ENCODE data around the gene ZNF618.

The ZNF618 gene

DNA sequence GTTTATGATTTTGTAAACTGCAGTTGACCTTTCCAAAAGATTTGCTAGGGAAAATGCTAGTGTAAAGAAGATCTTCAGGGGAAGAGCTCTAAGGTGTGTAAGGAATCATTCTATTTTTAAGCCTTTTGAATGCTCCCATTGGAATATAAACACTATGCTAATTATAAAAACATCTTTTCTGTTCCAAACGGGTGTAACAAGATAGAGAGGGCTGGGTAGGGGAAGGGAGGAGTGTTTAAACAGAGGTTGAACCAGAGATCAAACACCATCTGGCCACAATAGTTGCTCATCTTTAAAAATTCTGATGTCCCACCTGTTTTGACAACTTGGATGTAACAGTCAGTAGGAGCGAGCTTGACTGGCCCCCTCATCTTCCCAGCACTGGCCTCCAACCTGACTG, 38.4 kb downstream of the ZNF618 start:
- no peak overlapping the region for H3K4me3 ChIP-seq (ENCODE audit: low read length)
- no peaks in the 10 kb centered on the region for H3K9me2 ChIP-seq (replicated peaks; ENCODE audit: control insufficient read depth, low read length)
- H4K20me1 ChIP-seq (ENCODE audit: control insufficient read depth, insufficient read depth, low read depth, low read length): no peaks in the 10 kb centered on the region
- no peaks in the 10 kb centered on the region for H3K36me3 ChIP-seq (ENCODE audit: control insufficient read depth, low read length)
- H3K4me1 ChIP-seq (ENCODE audit: control insufficient read depth, low read length): no peaks in the 10 kb centered on the region
- TF ChIP-seq EZH2phosphoT487 (IDR thresholded peaks at IDR 0.05; ENCODE audit: borderline replicate concordance, low read length): no peak
- TF ChIP-seq, protein P1, sequence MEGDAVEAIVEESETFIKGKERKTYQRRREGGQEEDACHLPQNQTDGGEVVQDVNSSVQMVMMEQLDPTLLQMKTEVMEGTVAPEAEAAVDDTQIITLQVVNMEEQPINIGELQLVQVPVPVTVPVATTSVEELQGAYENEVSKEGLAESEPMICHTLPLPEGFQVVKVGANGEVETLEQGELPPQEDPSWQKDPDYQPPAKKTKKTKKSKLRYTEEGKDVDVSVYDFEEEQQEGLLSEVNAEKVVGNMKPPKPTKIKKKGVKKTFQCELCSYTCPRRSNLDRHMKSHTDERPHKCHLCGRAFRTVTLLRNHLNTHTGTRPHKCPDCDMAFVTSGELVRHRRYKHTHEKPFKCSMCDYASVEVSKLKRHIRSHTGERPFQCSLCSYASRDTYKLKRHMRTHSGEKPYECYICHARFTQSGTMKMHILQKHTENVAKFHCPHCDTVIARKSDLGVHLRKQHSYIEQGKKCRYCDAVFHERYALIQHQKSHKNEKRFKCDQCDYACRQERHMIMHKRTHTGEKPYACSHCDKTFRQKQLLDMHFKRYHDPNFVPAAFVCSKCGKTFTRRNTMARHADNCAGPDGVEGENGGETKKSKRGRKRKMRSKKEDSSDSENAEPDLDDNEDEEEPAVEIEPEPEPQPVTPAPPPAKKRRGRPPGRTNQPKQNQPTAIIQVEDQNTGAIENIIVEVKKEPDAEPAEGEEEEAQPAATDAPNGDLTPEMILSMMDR (IDR thresholded peaks at IDR 0.05; ENCODE audit: low read depth, low read length, poor library complexity, severe bottlenecking): no peak
- no peaks in the 10 kb centered on the region; the same call in 1 of the 2 replicates for H3K27me3 ChIP-seq (ENCODE audit: control insufficient read depth, low read length)
- H3K27ac ChIP-seq (ENCODE audit: low read depth, low read length): no peak overlapping the region
- no peaks in the 10 kb centered on the region for H3K79me2 ChIP-seq (ENCODE audit: control insufficient read depth, low read length)
- H3F3A ChIP-seq (ENCODE audit: control insufficient read depth, insufficient read depth): no peaks in the 10 kb centered on the region
- no peaks in the 10 kb centered on the region for H3K9me3 ChIP-seq (ENCODE audit: control insufficient read depth, insufficient read depth, low read length)
- H3K4me2 ChIP-seq (ENCODE audit: low read length): no peak overlapping the region

DNA sequence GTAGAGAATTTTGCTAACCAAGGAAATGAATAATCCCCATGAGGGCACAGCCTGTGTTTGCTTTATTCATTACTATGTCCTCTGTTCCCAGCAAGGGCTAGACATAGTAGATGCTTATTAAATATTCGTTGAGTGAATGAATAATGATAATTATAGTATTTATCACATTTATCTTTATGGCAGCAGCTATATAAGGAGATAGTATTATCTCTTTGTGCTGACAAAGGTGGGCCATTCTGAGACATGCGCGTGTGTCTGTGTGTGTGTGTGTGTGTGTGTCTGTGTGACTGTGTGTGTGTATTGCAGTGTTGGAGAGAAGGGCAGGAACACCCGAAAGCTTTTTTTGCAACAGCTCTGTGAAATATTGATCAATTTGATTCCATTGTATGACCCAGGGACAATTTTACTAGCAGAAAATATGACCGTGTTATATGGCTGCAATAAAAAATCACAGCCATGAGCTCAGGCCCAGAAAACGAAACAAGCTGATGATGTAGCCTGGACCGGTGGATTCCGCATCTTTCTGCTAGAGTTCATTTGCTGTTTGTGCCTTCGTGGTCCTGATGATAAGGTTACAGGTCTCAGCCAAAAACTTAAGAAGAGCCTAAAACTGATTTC, 39.8 kb downstream of the ZNF618 start:
- Histone ChIP-seq H3K9me2 (replicated peaks; ENCODE audit: control insufficient read depth, low read length) (no peaks in the 10 kb centered on the region), H3K27me3 (ENCODE audit: control insufficient read depth, low read length) (no peaks in the 10 kb centered on the region; the same call in 1 of the 2 replicates), H3K9me3 (ENCODE audit: control insufficient read depth, insufficient read depth, low read length) (no peaks in the 10 kb centered on the region), H3K4me2 (ENCODE audit: low read length) (no peak overlapping the region), H3K36me3 (ENCODE audit: control insufficient read depth, low read length) (no peaks in the 10 kb centered on the region), H3K27ac (ENCODE audit: low read depth, low read length) (no peak overlapping the region), H3K4me3 (ENCODE audit: low read length) (no peak overlapping the region), H3K4me1 (ENCODE audit: control insufficient read depth, low read length) (no peaks in the 10 kb centered on the region), H3F3A (ENCODE audit: control insufficient read depth, insufficient read depth) (no peaks in the 10 kb centered on the region), H4K20me1 (ENCODE audit: control insufficient read depth, insufficient read depth, low read depth, low read length) (no peaks in the 10 kb centered on the region), H3K79me2 (ENCODE audit: control insufficient read depth, low read length) (no peaks in the 10 kb centered on the region)
- TF ChIP-seq EZH2phosphoT487 (IDR thresholded peaks at IDR 0.05; ENCODE audit: borderline replicate concordance, low read length): no peak
- TF ChIP-seq, protein P1 (IDR thresholded peaks at IDR 0.05; ENCODE audit: low read depth, low read length, poor library complexity, severe bottlenecking): no peak

- Histone ChIP-seq H3K9me2 (replicated peaks; ENCODE audit: control insufficient read depth, low read length) (no peaks in the 10 kb centered on the region), H3K9me3 (ENCODE audit: control insufficient read depth, insufficient read depth, low read length) (no peaks in the 10 kb centered on the region), H3F3A (ENCODE audit: control insufficient read depth, insufficient read depth) (no peaks in the 10 kb centered on the region), H3K4me2 (ENCODE audit: low read length) (no peak overlapping the region), H3K79me2 (ENCODE audit: control insufficient read depth, low read length) (no peaks in the 10 kb centered on the region), H3K4me3 (ENCODE audit: low read length) (no peak overlapping the region), H3K27ac (ENCODE audit: low read depth, low read length) (no peak overlapping the region), H4K20me1 (ENCODE audit: control insufficient read depth, insufficient read depth, low read depth, low read length) (no peaks in the 10 kb centered on the region), H3K27me3 (ENCODE audit: control insufficient read depth, low read length) (no peaks in the 10 kb centered on the region; the same call in 1 of the 2 replicates), H3K36me3 (ENCODE audit: control insufficient read depth, low read length) (no peaks in the 10 kb centered on the region), H3K4me1 (ENCODE audit: control insufficient read depth, low read length) (no peaks in the 10 kb centered on the region)
- TF ChIP-seq EZH2phosphoT487 (IDR thresholded peaks at IDR 0.05; ENCODE audit: borderline replicate concordance, low read length): no peak
- TF ChIP-seq, protein P1 (IDR thresholded peaks at IDR 0.05; ENCODE audit: low read depth, low read length, poor library complexity, severe bottlenecking): no peak
These were observed 40.8 kb downstream of the ZNF618 start for GRCh38 chr9:113916931-113917330.
